Caco-2 (cell line): Measurements from ENCODE around the gene AMDHD1. TPM values are rescaled to one million over a fixed set of nuclear protein-coding genes. Genes with fewer than 3 reads are reported as not detected.

Experiments
- BruUV-seq: library from RNA; stranded (reverse); fragments of 400-500 nt; replicated peaks from 2 replicates; lab custom pipeline; 2021; lab: Mats Ljungman, UMichigan
- CTCF ChIA-PET: fragments of 300-600 bp; sonication (Branson Sonifier 250); formaldehyde crosslinking; loops from one replicate; lab custom pipeline; 2022; ENCODE audit warnings: antibody characterized with exemption; lab: Charles Lee
- POLR2A ChIA-PET: fragments of 300-600 bp; sonication (Branson Sonifier 250); formaldehyde crosslinking; loops from one replicate; lab custom pipeline; 2022; ENCODE audit warnings: antibody characterized with exemption; lab: Charles Lee
- DNase-seq, 2 experiments: peaks; one replicate each; pipeline versions ENCODE4 v3.0.0 to v3.0.0-alpha.2; 2020 to 2022
- H3K27me3 ChIP-seq: replicated peaks from 2 replicates; pipeline ENCODE4 v1.6.0; 2011; ENCODE audit warnings: low read length; ENCODE audit not compliant: control insufficient read depth, insufficient read depth
- H3K36me3 ChIP-seq: 2 replicates; pipeline ENCODE4 v1.5.1; 2011; ENCODE audit warnings: low read length; ENCODE audit not compliant: control insufficient read depth, insufficient read depth
- H3K4me1 ChIP-seq: fragments of 250-450 bp; sonication (Bioruptor Pico); 2 replicates; pipeline ENCODE4 v1.5.1; 2020; ENCODE audit warnings: mild to moderate bottlenecking
- H3K4me3 ChIP-seq: 2 replicates; pipeline ENCODE4 v1.5.1; 2011; ENCODE audit warnings: low read depth, mild to moderate bottlenecking, control low read depth, low read length
- H3K9me3 ChIP-seq: fragments of 250-450 bp; sonication (Bioruptor Pico); 2 replicates; pipeline ENCODE4 v1.5.1; 2020; ENCODE audit warnings: mild to moderate bottlenecking, moderate library complexity
- H3K27ac Mint-ChIP-seq: one replicate; pipeline ENCODE4 v1.8.0; 2022; ENCODE audit warnings: mixed read lengths; ENCODE audit not compliant: unreplicated experiment
- H3K27me3 Mint-ChIP-seq: one replicate; pipeline ENCODE4 v1.8.0; 2022; ENCODE audit warnings: mixed read lengths; ENCODE audit not compliant: insufficient read depth, unreplicated experiment
- H3K36me3 Mint-ChIP-seq: one replicate; pipeline ENCODE4 v1.8.0; 2022; ENCODE audit warnings: mild to moderate bottlenecking, mixed read lengths; ENCODE audit not compliant: insufficient read depth, unreplicated experiment
- H3K4me1 Mint-ChIP-seq: one replicate; pipeline ENCODE4 v1.8.0; 2022; ENCODE audit warnings: low read depth, mixed read lengths; ENCODE audit not compliant: unreplicated experiment
- H3K4me3 Mint-ChIP-seq: one replicate; pipeline ENCODE4 v1.8.0; 2022; ENCODE audit warnings: mild to moderate bottlenecking, moderate library complexity, mixed read lengths; ENCODE audit not compliant: unreplicated experiment
- H3K9me3 Mint-ChIP-seq: one replicate; pipeline ENCODE4 v1.8.0; 2022; ENCODE audit warnings: mixed read lengths; ENCODE audit not compliant: unreplicated experiment
- CTCF ChIP-seq, 2 experiments: fragments of 200-600 bp in 1 of 2; IDR thresholded peaks; 1 replicate in 1 of 2; 2 replicates in 1 of 2; pipeline versions ENCODE4 v1.5.1 to v1.8.0; 2011 to 2022; ENCODE audit warnings: antibody characterized with exemption in 1 of 2, control low read depth in 1 of 2, inconsistent platforms in 1 of 2, low read depth in 1 of 2, low read length in 1 of 2, mild to moderate bottlenecking in 1 of 2, moderate library complexity in 1 of 2; ENCODE audit not compliant: insufficient read depth in 1 of 2, severe bottlenecking in 1 of 2, unreplicated experiment in 1 of 2
- intact Hi-C: fragments of 100-400 bp; cut with micrococcal nuclease; formaldehyde crosslinking; loops from one replicate; pipeline ENCODE4 v1.10.0; 2022; ENCODE audit not compliant: unreplicated experiment
- total RNA-seq: library from RNA; stranded (reverse); gene quantifications from 2 replicates; pipeline ENCODE4 v1.2.3, GENCODE V29; 2022

Gene AMDHD1
- total RNA-seq, 1 experiment from 2014 or later, result 0.61 TPM

GRCh38 chr12:95960241-95960640 lies 17.1 kb downstream of the AMDHD1 start:
- TF ChIP-seq CTCF (IDR thresholded peaks at IDR 0.05; ENCODE audit: insufficient read depth in 1 of 2, low read depth in 1 of 2, low read length in 1 of 2, severe bottlenecking in 1 of 2, unreplicated experiment in 1 of 2), result no peak
- H3K9me3 Mint-ChIP-seq, result no peaks in the 10 kb centered on the region
- no peak overlapping the region for H3K27ac Mint-ChIP-seq
- H3K4me1 ChIP-seq, result no peaks in the 10 kb centered on the region
- intact Hi-C loops, result loop anchor here (10.0 kb wide), 1 partner anchor 375 kb away; no protein-coding TSS in a partner anchor
- H3K27me3 ChIP-seq, result no peaks in the 10 kb centered on the region
- no peak overlapping the region for H3K4me3 Mint-ChIP-seq
- H3K4me1 Mint-ChIP-seq, result no peaks in the 10 kb centered on the region
- no peaks in the 10 kb centered on the region for H3K9me3 ChIP-seq
- H3K36me3 Mint-ChIP-seq, result no peaks in the 10 kb centered on the region
- no peaks in the 10 kb centered on the region for H3K36me3 ChIP-seq
- no TSS peak for BruUV-seq
- ChIA-PET CTCF (interaction anchor here (0.7 kb wide), 1 partner anchor 48 kb away, joined by 3 read pairs; no protein-coding TSS in a partner anchor), POLR2A (no interaction called here)
- no peak for DNase-seq
- H3K4me3 ChIP-seq, result no peak overlapping the region
- H3K27me3 Mint-ChIP-seq, result peaks cover 5% of the 10 kb centered on the region

- Mint-ChIP-seq H3K4me3 (no peak overlapping the region), H3K27me3 (peaks cover 5% of the 10 kb centered on the region), H3K27ac (no peak overlapping the region), H3K9me3 (no peaks in the 10 kb centered on the region), H3K4me1 (peaks cover 15% of the 10 kb centered on the region), H3K36me3 (no peaks in the 10 kb centered on the region)
- peaks cover 13% of the 10 kb centered on the region for H3K4me1 ChIP-seq
- no peak overlapping the region for H3K4me3 ChIP-seq
- no peaks in the 10 kb centered on the region for H3K27me3 ChIP-seq
- H3K36me3 ChIP-seq, result no peaks in the 10 kb centered on the region
- TF ChIP-seq CTCF (IDR thresholded peaks at IDR 0.05; ENCODE audit: insufficient read depth in 1 of 2, low read depth in 1 of 2, low read length in 1 of 2, severe bottlenecking in 1 of 2, unreplicated experiment in 1 of 2), result no peak
- DNase-seq, result no peak
- POLR2A ChIA-PET, result no interaction called here
- BruUV-seq, result no TSS peak
- intact Hi-C loops, result loop anchor here (10.0 kb wide), 1 partner anchor 377 kb away; no protein-coding TSS in a partner anchor
- H3K9me3 ChIP-seq, result no peaks in the 10 kb centered on the region
- CTCF ChIA-PET, result no interaction called here
Measured at GRCh38 chr12:95962222-95962621, 19.1 kb downstream of the AMDHD1 start.

GRCh38 chr12:95963096-95963495 lies 20.0 kb downstream of the AMDHD1 start:
- CTCF ChIA-PET, result interaction anchor here (0.6 to 0.7 kb wide), 2 partner anchors 36 to 134 kb away, joined by 3 read pairs; no protein-coding TSS in a partner anchor
- Mint-ChIP-seq H3K4me1 (peaks cover 15% of the 10 kb centered on the region), H3K9me3 (no peaks in the 10 kb centered on the region)

More at GRCh38 chr12:95963096-95963495, 20.0 kb downstream of the AMDHD1 start:
- Mint-ChIP-seq H3K4me3 (no peak overlapping the region), H3K27me3 (peaks cover 5% of the 10 kb centered on the region), H3K27ac (no peak overlapping the region), H3K36me3 (no peaks in the 10 kb centered on the region)
- POLR2A ChIA-PET, result no interaction called here
- Histone ChIP-seq H3K27me3 (no peaks in the 10 kb centered on the region), H3K36me3 (no peaks in the 10 kb centered on the region), H3K4me3 (no peak overlapping the region), H3K4me1 (peaks cover 13% of the 10 kb centered on the region), H3K9me3 (no peaks in the 10 kb centered on the region)
- TF ChIP-seq CTCF (IDR thresholded peaks at IDR 0.05; ENCODE audit: insufficient read depth in 1 of 2, low read depth in 1 of 2, low read length in 1 of 2, severe bottlenecking in 1 of 2, unreplicated experiment in 1 of 2), result peak; percentile 14 to 42
- BruUV-seq, result no TSS peak
- peak in 1 of 2 experiments; percentile 19 for DNase-seq
- intact Hi-C loops, result loop anchor here (1.0 to 10.0 kb wide), 3 partner anchors 45 to 378 kb away; no protein-coding TSS in a partner anchor
